ENCODE data around the gene PLB1. TPM values are rescaled to one million over a fixed set of nuclear protein-coding genes. Genes with fewer than 3 reads are reported as not detected.
A peak's percentile ranks its signal among the peaks of the same experiment; 100 is the strongest.

The PLB1 gene
- total and polyA plus RNA-seq, 2 experiments from 2014 or later = 19.2 to 19.7 TPM

DNA sequence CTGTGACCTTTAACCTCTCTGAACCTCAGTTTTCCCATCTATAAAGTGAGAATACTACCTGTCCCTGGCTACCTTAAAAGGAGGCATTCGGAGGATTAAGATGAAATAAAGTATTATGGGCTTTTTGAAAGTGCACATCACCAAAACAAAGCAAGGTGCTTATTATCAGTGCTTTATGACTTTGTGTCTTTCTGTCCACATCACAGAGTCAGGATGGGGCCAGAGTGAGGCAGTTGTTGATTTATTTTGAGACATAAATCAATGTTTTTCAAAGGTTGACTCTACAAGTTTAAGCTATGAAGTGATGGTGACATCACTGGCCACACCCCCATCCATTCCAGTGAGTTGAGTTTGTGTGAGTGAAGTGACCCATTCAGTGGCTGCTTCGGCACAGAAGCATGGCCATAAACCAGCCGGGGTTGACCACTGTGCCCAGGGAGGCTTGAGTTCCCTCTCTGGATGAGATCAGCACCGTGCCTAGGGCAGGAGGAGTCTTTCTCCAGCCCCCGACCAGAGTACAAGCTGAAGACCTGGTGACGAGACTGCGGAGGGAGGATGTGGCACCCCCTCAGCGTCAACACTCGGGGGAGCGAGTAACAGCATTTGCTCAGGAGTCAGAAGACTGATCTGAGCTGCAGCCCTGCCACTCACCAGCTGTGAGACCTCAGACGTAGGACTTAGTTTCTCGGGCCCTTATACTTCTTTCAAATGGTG is 166.8 kb downstream of the PLB1 start:
- Histone ChIP-seq H3K4me3 (no peak overlapping the region), H3K4me2 (peak overlapping the region; percentile 1), H2AFZ (no peak overlapping the region)

DNA sequence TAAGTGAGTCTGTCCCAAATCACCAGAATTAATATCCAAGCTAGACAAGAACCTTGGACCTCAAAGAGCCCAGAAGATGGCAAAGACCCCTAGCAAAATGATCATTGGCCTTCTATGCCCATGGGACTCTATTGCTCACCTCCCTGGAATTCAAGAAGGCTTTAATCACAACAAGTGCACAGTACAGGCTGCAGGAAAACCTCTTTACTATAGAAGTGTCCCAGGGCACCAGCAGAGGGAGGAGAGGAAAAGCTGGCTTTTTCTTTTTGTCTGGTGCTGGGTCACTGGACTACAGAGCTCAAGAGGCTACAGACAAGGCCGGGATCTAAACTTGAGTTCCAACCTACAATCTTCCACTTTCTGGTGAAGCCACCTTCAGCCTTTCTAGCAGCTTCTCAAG is 167.5 kb downstream of the PLB1 start:
- Histone ChIP-seq H3K4me2 (no peak overlapping the region), H3K4me1 (ENCODE audit: insufficient read depth) (peaks cover 38% of the 10 kb centered on the region), H3K79me2 (no peaks in the 10 kb centered on the region)

More for the DNA sequence above, 166.8 kb downstream of the PLB1 start:
- TF ChIP-seq EZH2phosphoT487 (IDR thresholded peaks at IDR 0.05; ENCODE audit: low read depth, severe bottlenecking, unreplicated experiment) = no peak
- TF ChIP-seq CTCF (IDR thresholded peaks at IDR 0.05; ENCODE audit: poor library complexity) = no peak
- no peak for TF ChIP-seq EZH2 (IDR thresholded peaks at IDR 0.05; ENCODE audit: borderline replicate concordance)
- H3K27ac ChIP-seq = peak overlapping the region; percentile 90
- H3K4me1 ChIP-seq (ENCODE audit: insufficient read depth) = peaks cover 38% of the 10 kb centered on the region
- WGBS (ENCODE audit: low lambda C conversion rate, missing lambda C conversion rate) = 79% methylated on average over 12 of the region's 12 CpGs
- H3K79me2 ChIP-seq = no peaks in the 10 kb centered on the region
- DNase-seq (ENCODE audit: low spot score) = peak; percentile 71
- no peaks in the 10 kb centered on the region for H4K20me1 ChIP-seq (ENCODE audit: insufficient read depth, poor library complexity, severe bottlenecking)
- no peaks in the 10 kb centered on the region for H3K27me3 ChIP-seq
- H3K9me3 ChIP-seq (ENCODE audit: low read depth) = no peaks in the 10 kb centered on the region
- H3K9me2 ChIP-seq (replicated peaks; ENCODE audit: insufficient read depth) = no peaks in the 10 kb centered on the region
- H3K36me3 ChIP-seq (replicated peaks; ENCODE audit: insufficient read depth, low read depth) = no peaks in the 10 kb centered on the region

GRCh38 chr2:28664120-28664842 is 168.4 kb downstream of the PLB1 start:
- Histone ChIP-seq H3K36me3 (replicated peaks; ENCODE audit: insufficient read depth, low read depth) (no peaks in the 10 kb centered on the region), H3K4me2 (peak overlapping the region; percentile 61), H3K79me2 (no peaks in the 10 kb centered on the region), H3K27ac (peak overlapping the region; percentile 90), H3K27me3 (no peaks in the 10 kb centered on the region), H4K20me1 (ENCODE audit: insufficient read depth, poor library complexity, severe bottlenecking) (no peaks in the 10 kb centered on the region), H3K4me3 (no peak overlapping the region), H3K9me2 (replicated peaks; ENCODE audit: insufficient read depth) (no peaks in the 10 kb centered on the region), H2AFZ (no peak overlapping the region), H3K4me1 (ENCODE audit: insufficient read depth) (peaks cover 38% of the 10 kb centered on the region), H3K9me3 (ENCODE audit: low read depth) (no peaks in the 10 kb centered on the region)
- TF ChIP-seq EZH2phosphoT487 (IDR thresholded peaks at IDR 0.05; ENCODE audit: low read depth, severe bottlenecking, unreplicated experiment) (no peak), EZH2 (IDR thresholded peaks at IDR 0.05; ENCODE audit: borderline replicate concordance) (no peak), CTCF (IDR thresholded peaks at IDR 0.05; ENCODE audit: poor library complexity) (no peak)
- peak; percentile 78 for DNase-seq (ENCODE audit: low spot score)
- 40% methylated on average over 22 of the region's 22 CpGs for WGBS (ENCODE audit: low lambda C conversion rate, missing lambda C conversion rate)

More for the DNA sequence above, 167.5 kb downstream of the PLB1 start:
- Histone ChIP-seq H3K27me3 (no peaks in the 10 kb centered on the region), H3K4me3 (no peak overlapping the region), H3K27ac (peak overlapping the region; percentile 90), H2AFZ (no peak overlapping the region), H3K9me2 (replicated peaks; ENCODE audit: insufficient read depth) (no peaks in the 10 kb centered on the region), H3K36me3 (replicated peaks; ENCODE audit: insufficient read depth, low read depth) (no peaks in the 10 kb centered on the region), H3K9me3 (ENCODE audit: low read depth) (no peaks in the 10 kb centered on the region), H4K20me1 (ENCODE audit: insufficient read depth, poor library complexity, severe bottlenecking) (no peaks in the 10 kb centered on the region)
- peak; percentile 46 for DNase-seq (ENCODE audit: low spot score)
- TF ChIP-seq CTCF (IDR thresholded peaks at IDR 0.05; ENCODE audit: poor library complexity) (peak; percentile 17), EZH2phosphoT487 (IDR thresholded peaks at IDR 0.05; ENCODE audit: low read depth, severe bottlenecking, unreplicated experiment) (no peak)
- 89% methylated on average over 1 of the region's 1 CpG for WGBS (ENCODE audit: low lambda C conversion rate, missing lambda C conversion rate)
